Esophagus squamous epithelium (tissue), 5 donors: ENCODE measurements around the gene CTSF. TPM values are rescaled to one million over a fixed set of nuclear protein-coding genes. Genes with fewer than 3 reads are reported as not detected.

Source experiments
- DNase-seq: peaks from one replicate; lab custom pipeline; 2025; lab: John Stamatoyannopoulos, UW
- H3K27ac ChIP-seq, 4 donors: fragments of 200-600 bp; sonication (generic); one replicate each; pipeline ENCODE4 v1.5.1; 2016 to 2019; ENCODE audit warnings: mild to moderate bottlenecking in 1 of 4
- H3K27me3 ChIP-seq, 4 donors: fragments of 200-600 bp; sonication (generic); 1 replicate in 3 of 4; 2 replicates in 1 of 4; pipeline versions ENCODE4 v1.5.1 to v1.6.0; 2017 to 2021; ENCODE audit warnings: antibody characterized with exemption in 1 of 4
- H3K36me3 ChIP-seq, 3 donors: fragments of 200-600 bp; sonication (generic); one replicate each; pipeline ENCODE4 v1.5.1; 2016 to 2019
- H3K4me1 ChIP-seq, 3 donors: fragments of 200-600 bp; sonication (generic); one replicate each; pipeline ENCODE4 v1.5.1; 2017 to 2019
- H3K4me3 ChIP-seq, 4 donors: fragments of 200-600 bp; sonication (generic); 1 replicate in 3 of 4; 2 replicates in 1 of 4; pipeline ENCODE4 v1.5.1; 2016 to 2019; ENCODE audit warnings: mild to moderate bottlenecking in 2 of 4, moderate library complexity in 1 of 4
- H3K9me3 ChIP-seq, 3 donors: fragments of 200-600 bp; sonication (generic); one replicate each; pipeline ENCODE4 v1.5.1; 2016 to 2019
- CTCF ChIP-seq, 6 experiments: fragments of 450-650 bp in 4 of 6; fragments of 200-600 bp in 2 of 6; sonication (generic) in 2 of 6; IDR thresholded peaks; one replicate each; pipeline ENCODE4 v1.5.1; 2016 to 2019; ENCODE audit warnings: antibody characterized with exemption in 6 of 6, mild to moderate bottlenecking in 4 of 6, moderate library complexity in 4 of 6
- POLR2A ChIP-seq, 4 donors: fragments of 450-650 bp; IDR thresholded peaks; one replicate each; pipeline ENCODE4 v1.6.1; 2017; ENCODE audit warnings: antibody characterized with exemption in 4 of 4, mild to moderate bottlenecking in 4 of 4, moderate library complexity in 3 of 4
- WGBS, 2 donors: methylation state at CpG; one replicate each; pipeline ENCODE4 v1.1.5; 2018; 5-methylcytosine and 5-hydroxymethylcytosine counted together
- intact Hi-C: fragments of 100-400 bp; cut with DNase I; formaldehyde crosslinking; loops from one replicate; pipeline ENCODE4 v1.15.0; 2022
- total RNA-seq, 4 donors: library from RNA; depleted of rRNA; stranded (reverse); fragments of >200 nt; gene quantifications; one replicate each; pipeline ENCODE4 v1.1.0, GENCODE V29; 2016
- donor health status: DM: yes; HTN: yes; CAD: no.

CTSF gene
- total RNA-seq, 4 donors from 2014 or later = 3.3 to 47.3 (median 13.0) TPM

- Histone ChIP-seq H3K4me1 (no peaks in the 10 kb centered on the region), H3K9me3 (no peaks in the 10 kb centered on the region), H3K27me3 (no peaks in the 10 kb centered on the region), H3K36me3 (peaks cover 3 to 74% (median 4%) of the 10 kb centered on the region in 3 donors), H3K27ac (no peak overlapping the region), H3K4me3 (no peak overlapping the region)
- WGBS, 2 donors = 93% methylated on average over 3 to 8 of the region's 11 CpGs
- no peak for TF ChIP-seq CTCF (IDR thresholded peaks at IDR 0.05)
- TF ChIP-seq POLR2A (IDR thresholded peaks at IDR 0.05) = no peak
- intact Hi-C loops = no loop called here
- no peak for DNase-seq
Observed at GRCh38 chr11:66531841-66532240, 36.6 kb downstream of the CTSF start.

- no peaks in the 10 kb centered on the region for H3K9me3 ChIP-seq
- TF ChIP-seq POLR2A (IDR thresholded peaks at IDR 0.05) = no peak
- no peak for TF ChIP-seq CTCF (IDR thresholded peaks at IDR 0.05)
- no peaks in the 10 kb centered on the region for H3K27me3 ChIP-seq
- no peak for DNase-seq
- no peak overlapping the region for H3K4me3 ChIP-seq
- no peak overlapping the region for H3K27ac ChIP-seq
- WGBS, 2 donors = 91 to 92% methylated on average over 4 to 5 of the region's 10 CpGs
- no peaks in the 10 kb centered on the region for H3K4me1 ChIP-seq
- intact Hi-C loops = no loop called here
- peaks cover 3 to 74% (median 8%) of the 10 kb centered on the region in 3 donors for H3K36me3 ChIP-seq
Observed at GRCh38 chr11:66530927-66531709, 37.3 kb downstream of the CTSF start.

GRCh38 chr11:66529655-66530054 lies 38.8 kb downstream of the CTSF start:
- intact Hi-C loops = no loop called here
- TF ChIP-seq CTCF (IDR thresholded peaks at IDR 0.05) (no peak), POLR2A (IDR thresholded peaks at IDR 0.05) (no peak)
- DNase-seq = no peak
- Histone ChIP-seq H3K36me3 (peaks cover 3 to 64% (median 10%) of the 10 kb centered on the region in 3 donors), H3K27ac (no peak overlapping the region), H3K9me3 (no peaks in the 10 kb centered on the region), H3K4me1 (no peaks in the 10 kb centered on the region), H3K4me3 (no peak overlapping the region), H3K27me3 (no peaks in the 10 kb centered on the region)
- 82 to 89% methylated on average over 5 to 7 of the region's 13 CpGs for WGBS, 2 donors

- no peak for DNase-seq
- H3K27ac ChIP-seq = no peak overlapping the region
- H3K27me3 ChIP-seq = no peaks in the 10 kb centered on the region
- intact Hi-C loops = no loop called here
- H3K9me3 ChIP-seq = no peaks in the 10 kb centered on the region
- peaks cover 3 to 67% (median 10%) of the 10 kb centered on the region in 3 donors for H3K36me3 ChIP-seq
- 73 to 74% methylated on average over 9 of the region's 10 CpGs for WGBS, 2 donors
- H3K4me3 ChIP-seq = no peak overlapping the region
- H3K4me1 ChIP-seq = no peaks in the 10 kb centered on the region
- TF ChIP-seq POLR2A (IDR thresholded peaks at IDR 0.05) (no peak), CTCF (IDR thresholded peaks at IDR 0.05) (no peak)
Observed at GRCh38 chr11:66529069-66529468, 39.3 kb downstream of the CTSF start.

- Histone ChIP-seq H3K36me3 (peaks cover 5 to 77% (median 21%) of the 10 kb centered on the region in 3 donors), H3K27ac (no peak overlapping the region), H3K9me3 (no peaks in the 10 kb centered on the region), H3K27me3 (no peaks in the 10 kb centered on the region), H3K4me1 (no peaks in the 10 kb centered on the region), H3K4me3 (no peak overlapping the region)
- intact Hi-C loops = no loop called here
- TF ChIP-seq POLR2A (IDR thresholded peaks at IDR 0.05) = no peak
- TF ChIP-seq CTCF (IDR thresholded peaks at IDR 0.05) = no peak
- 83 to 95% methylated on average over 6 to 8 of the region's 10 CpGs for WGBS, 2 donors
- DNase-seq = no peak
Observed at GRCh38 chr11:66524304-66525040, 43.9 kb downstream of the CTSF start.
